Erythroblast (primary cell): ENCODE data around the gene DHRS1.

Experiments
- GATA1 ChIP-seq: IDR thresholded peaks from 2 replicates; pipeline ENCODE4 v1.6.1; 2011; ENCODE audit warnings: low read depth, mild to moderate bottlenecking, control low read depth, low read length, moderate library complexity
- POLR2A ChIP-seq: IDR thresholded peaks from 2 replicates; pipeline ENCODE4 v1.6.1; 2011; ENCODE audit warnings: mild to moderate bottlenecking, low read length

DNA sequence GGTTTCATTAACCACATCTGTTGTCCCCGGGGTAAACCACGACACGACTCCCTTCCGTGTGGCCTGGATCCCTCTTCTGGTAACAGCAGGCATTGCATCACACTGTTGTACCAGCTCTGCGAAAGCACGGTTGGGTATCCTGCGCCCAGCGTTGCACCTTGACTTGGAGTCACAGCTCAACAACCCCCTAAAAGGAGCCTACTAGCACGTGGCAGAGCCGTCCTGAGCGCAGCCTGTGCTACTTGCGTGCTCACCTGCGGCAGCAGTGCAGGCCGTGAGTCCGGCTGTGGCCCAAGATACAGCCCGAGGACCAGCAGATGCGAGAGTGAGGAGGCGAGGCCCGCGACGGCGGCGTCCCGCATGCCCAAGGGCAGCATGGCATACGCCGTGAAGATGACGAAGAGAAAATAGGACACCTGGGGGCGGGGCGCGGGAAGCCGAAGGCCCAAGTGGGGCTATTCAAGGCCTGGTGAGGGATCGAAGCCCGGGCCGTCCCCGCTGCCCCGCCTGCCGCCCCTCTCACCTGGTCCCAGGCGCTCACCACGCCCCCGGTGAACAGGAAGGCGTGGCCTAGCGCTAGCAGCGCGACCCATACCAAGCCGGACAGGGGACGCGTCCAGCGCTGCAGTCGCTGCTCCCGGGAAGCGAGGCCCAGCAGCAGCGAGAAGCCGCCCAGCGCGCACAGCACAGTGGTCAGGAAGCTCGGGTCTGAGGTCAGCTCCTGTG, 32.9 kb upstream of the DHRS1 start:
- no peak for TF ChIP-seq POLR2A
- no peak for TF ChIP-seq GATA1
